IPS DF 19.7 (cell line): ENCODE results near the gene ASGR1.

Experiments
- DNase-seq: peaks from one replicate; pipeline ENCODE4 v3.0.0-alpha.2; 2013; ENCODE audit warnings: low read depth, low spot score

ASGR1 gene

DNA sequence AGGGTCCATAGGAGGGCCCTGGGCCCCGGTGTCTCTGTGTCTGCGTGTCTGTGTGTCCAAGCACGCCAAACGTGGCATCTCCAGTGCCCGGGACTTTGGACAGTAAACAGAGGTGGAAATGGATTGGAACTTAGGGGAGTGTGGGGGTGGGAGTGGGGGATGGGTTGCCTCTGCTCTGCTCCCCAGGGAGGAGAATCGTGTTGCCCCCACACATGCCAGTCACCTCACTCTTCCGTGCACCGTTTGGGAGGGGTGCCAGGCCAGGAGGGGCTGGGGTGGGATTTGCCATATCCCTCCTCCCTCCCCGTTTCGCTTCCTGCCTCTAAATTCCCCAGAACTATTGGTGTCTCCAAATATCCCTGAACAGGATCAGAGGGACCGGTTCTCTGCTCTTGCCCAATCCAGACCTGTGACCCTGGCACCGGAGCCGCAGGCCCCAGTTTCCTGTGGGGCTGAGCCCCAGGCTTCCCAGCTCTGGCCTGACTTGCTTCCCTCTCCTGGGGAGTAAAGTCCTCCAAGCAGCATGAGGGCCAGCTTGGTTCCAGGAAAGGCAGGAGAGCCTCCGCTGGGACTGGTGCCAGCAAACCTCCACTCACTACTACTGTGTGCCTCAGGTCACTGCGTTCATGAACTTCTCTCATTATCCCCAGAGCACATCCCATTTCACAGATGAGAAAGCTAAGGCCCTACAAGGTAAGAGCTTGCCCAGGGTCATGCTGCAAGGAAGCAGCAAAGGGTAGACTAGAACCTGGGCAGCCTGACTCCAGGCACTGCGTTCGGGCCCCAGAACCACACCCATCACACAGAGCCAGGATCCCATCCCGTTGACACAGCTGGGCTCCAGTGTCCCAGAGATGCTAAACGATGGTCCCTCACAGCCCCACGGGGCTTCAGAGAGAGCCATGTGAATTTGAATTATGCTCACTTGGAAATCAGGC lies at the start of gene ASGR1:
TSS of gene ASGR1 (minus strand) at position 54 of the 938 bp plus-strand sequence. CDS start 807 bp downstream, outside the sequence.
- no peak for DNase-seq

DNA sequence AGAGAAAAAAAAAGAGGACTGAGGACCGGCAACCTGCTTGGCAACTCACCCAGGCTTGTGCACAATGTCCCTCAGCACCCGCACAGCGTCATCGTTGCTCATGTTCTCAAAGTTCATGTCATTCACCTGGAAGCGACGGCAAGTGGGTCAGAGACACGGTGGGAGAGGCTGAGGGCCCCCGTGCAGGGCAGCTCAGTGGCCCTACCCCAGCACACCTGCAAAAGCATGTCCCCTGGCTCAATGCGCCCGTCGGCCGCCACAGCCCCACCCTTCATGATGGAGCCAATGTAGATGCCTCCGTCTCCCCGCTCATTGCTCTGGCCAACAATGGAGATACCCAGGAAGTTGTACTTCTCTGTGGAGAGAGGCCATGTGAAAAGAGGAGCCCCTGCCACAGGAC lies 49.8 kb upstream of the ASGR1 start:
- DNase-seq, result no peak

DNA sequence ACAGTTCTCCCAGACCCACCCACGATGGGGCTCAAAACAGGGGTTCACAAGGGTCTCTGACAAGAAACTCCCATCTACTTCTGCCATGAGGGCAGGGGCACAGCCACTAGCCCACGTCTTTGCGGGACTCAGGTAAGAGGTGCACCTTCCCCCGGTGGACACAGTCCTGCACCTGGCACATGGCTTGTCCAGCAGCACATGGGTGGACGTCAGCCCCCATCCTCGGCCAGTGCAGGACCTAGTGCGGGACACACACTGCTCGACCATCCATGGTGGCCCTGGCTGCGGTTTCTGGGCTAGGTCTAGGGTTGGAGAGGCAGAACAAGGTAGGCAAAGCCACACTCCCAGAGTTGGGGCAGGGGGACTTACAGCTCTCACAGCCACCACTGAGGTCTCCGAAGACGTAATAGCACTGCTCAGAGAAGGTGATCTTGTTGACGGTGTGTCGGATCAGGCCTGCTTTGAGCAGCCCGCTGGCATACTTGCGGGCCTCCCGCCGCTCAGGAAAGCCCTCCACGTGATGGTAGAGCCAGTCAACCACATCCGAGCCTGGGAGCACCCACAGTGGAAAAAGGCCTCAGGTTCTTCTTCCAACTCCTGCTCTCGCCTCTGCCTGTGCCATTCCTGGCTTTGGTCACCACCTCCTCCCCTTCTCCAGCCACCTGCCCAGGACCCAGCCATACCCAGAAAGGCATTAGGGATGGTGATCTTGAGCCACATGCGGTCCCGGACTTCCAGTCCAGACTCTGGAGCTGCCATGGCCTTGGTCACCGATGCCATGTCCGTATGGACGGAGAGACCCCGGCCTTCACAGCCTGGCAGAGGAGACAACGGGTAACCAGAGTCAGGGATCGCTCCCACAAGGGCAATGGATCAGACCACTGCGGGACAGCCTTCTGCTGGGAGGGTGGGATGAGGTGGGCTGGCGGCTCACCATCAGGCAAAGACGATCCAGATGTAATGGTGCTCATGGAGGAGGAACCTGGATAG lies 47.8 kb upstream of the ASGR1 start:
- DNase-seq, result no peak

GRCh38 chr17:7225711-7226331 lies 46.7 kb upstream of the ASGR1 start:
- DNase-seq, result no peak

GRCh38 chr17:7224661-7225111 lies 45.5 kb upstream of the ASGR1 start:
- no peak for DNase-seq

DNA sequence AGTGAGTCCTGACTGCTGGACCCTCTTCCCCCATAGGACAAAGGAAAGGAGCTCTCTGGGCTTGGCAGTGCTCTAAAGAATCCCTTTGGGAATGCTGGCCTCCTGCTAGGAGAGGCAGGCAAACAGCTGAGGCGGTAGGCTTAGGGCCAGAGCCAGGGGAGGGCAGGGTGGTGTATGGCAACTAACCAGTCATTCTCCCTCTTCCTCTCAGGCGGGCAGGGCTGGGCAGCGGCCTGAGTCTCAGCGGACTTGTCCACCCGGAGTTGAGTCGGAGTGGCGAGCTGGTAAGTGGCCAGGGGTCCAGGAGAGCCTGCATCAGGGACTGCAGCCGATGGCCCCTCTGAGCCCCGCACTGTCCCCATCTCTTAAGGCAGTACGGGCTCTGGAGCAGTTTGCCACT lies 44.9 kb upstream of the ASGR1 start:
- DNase-seq, result no peak

- no peak for DNase-seq
Observed at GRCh38 chr17:7223375-7223774, 44.2 kb upstream of the ASGR1 start.

- DNase-seq, result no peak
Observed at GRCh38 chr17:7222972-7223292, 43.8 kb upstream of the ASGR1 start.

GRCh38 chr17:7222093-7222971 lies 43.2 kb upstream of the ASGR1 start:
- no peak for DNase-seq

GRCh38 chr17:7221278-7222092 lies 42.3 kb upstream of the ASGR1 start:
- no peak for DNase-seq

DNA sequence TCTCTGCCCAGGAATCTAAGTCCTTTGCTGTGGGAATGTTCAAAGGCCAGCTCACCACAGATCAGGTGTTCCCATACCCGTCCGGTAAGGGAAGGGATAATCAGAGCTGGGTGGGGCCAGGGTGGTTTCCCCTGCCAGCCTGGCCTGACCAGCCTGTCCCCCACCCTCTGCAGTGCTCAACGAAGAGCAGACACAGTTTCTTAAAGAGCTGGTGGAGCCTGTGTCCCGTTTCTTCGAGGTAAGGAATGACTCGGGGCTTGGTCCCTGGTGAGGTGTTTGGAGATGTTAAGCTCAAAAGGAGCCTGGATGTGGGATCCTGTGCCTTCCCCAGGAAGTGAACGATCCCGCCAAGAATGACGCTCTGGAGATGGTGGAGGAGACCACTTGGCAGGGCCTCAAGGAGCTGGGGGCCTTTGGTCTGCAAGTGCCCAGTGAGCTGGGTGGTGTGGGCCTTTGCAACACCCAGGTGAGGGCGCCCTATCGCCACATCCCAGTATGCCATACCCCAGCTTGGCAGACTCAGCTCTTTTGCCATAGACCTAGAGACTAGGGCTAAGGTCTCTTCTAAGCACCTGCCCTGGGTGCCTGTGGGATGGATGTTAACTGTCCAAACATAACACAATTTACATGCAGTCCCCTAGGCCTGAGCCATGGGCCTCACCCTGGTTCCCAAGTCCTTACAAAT lies 41.6 kb upstream of the ASGR1 start:
- no peak for DNase-seq

- DNase-seq, result no peak
Observed at GRCh38 chr17:7219812-7220592, 40.8 kb upstream of the ASGR1 start, which contains the start of the genes ACADVL and DLG4. Gene ACADVL (plus strand): TSS chr17:7219938. CDS start chr17:7219985, 47 bp downstream. Gene DLG4 (minus strand): TSS chr17:7219836.

DNA sequence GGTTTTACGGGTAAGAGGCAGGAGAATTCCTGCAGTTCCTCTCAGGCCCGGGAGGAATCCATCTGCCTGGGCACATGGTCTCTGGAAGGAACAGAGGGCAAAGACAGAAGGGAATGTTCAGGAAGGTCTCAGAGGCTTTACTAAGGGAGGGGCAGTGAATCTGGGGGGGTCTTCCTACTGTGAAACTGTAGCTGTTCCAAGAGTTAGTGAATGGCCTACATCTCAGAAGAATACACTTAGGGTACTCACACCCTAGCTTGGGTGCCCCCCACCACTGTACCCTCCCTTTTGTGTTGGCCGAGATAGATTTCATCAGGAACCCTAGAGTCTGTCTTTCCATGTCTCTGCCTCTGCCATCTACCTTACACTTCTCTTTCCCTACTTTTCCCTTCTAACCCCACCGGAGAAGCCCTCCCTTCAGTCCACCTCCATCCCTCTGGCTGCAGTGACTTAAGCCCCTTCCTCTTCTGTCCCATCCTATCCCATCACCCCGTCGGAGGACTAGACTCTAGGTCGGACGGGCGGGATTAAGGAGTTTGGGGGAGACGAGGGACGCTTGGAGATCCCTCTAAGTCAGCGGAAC lies 40.1 kb upstream of the ASGR1 start:
- DNase-seq, result no peak

- no peak for DNase-seq
Observed at GRCh38 chr17:7218758-7219157, 39.6 kb upstream of the ASGR1 start.

DNA sequence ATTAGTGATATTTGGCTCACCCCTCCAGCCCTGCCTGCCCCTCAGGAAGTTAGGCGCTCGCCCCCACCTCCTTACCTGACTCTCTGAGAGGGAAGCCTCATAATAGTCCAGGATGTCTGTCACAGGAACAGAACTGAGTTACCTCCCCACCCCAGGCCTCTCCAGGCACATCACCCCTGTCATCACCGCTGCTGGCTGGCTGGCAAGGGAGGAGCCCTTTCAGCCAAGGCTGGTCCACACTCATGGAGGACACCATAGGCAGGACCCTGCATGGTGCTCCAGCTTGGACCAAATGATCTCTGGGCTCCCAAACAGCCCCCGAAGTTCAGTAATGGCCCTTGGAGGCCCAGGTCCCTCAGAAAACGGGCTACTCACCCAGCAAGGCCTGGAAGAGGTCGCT lies 39.0 kb upstream of the ASGR1 start:
- no peak for DNase-seq

GRCh38 chr17:7217113-7217987 lies 38.2 kb upstream of the ASGR1 start:
- DNase-seq, result no peak
